Stimulated activated CD4-positive, alpha-beta T cell treated with anti-CD3 and anti-CD28 coated beads, Interleukin-1b, Interleukin-23, amount 100 ng/mL, for 24 hours (primary cell): ENCODE data around the gene KCNT1.

Experiments used
- DNase-seq, 4 experiments: peaks; one replicate each; pipeline ENCODE4 v3.0.0-alpha.2; 2020; ENCODE audit warnings: low read depth in 4 of 4, low spot score in 1 of 4

Gene KCNT1

GRCh38 chr9:135724186-135724787 is 22.3 kb downstream of the KCNT1 start:
- DNase-seq: no peak

- no peak for DNase-seq
These were observed 24.3 kb downstream of the KCNT1 start for GRCh38 chr9:135726138-135726853.

GRCh38 chr9:135727257-135727875 is 25.4 kb downstream of the KCNT1 start:
- DNase-seq: no peak

- no peak for DNase-seq
These were observed 26.6 kb downstream of the KCNT1 start for GRCh38 chr9:135728436-135729110.

- no peak for DNase-seq
These were observed 27.5 kb downstream of the KCNT1 start for GRCh38 chr9:135729480-135729879.

GRCh38 chr9:135731454-135731853 is 29.5 kb downstream of the KCNT1 start:
- DNase-seq: no peak

GRCh38 chr9:135732569-135733257 is 30.7 kb downstream of the KCNT1 start:
- no peak for DNase-seq

GRCh38 chr9:135734616-135735144 is 32.7 kb downstream of the KCNT1 start:
- DNase-seq: no peak

GRCh38 chr9:135736272-135736978 is 34.4 kb downstream of the KCNT1 start:
- no peak for DNase-seq

- DNase-seq: no peak
These were observed 35.2 kb downstream of the KCNT1 start for GRCh38 chr9:135736979-135737839.

- no peak for DNase-seq
These were observed 36.0 kb downstream of the KCNT1 start for GRCh38 chr9:135737840-135738521.

- no peak for DNase-seq
These were observed 37.6 kb downstream of the KCNT1 start for GRCh38 chr9:135739271-135740220.

- DNase-seq: no peak
These were observed 39.6 kb downstream of the KCNT1 start for GRCh38 chr9:135741276-135742219.

GRCh38 chr9:135743021-135743420 is 41.0 kb downstream of the KCNT1 start:
- no peak for DNase-seq

- no peak for DNase-seq
These were observed 41.8 kb downstream of the KCNT1 start for GRCh38 chr9:135743546-135744332.
